H1 (cell line): ENCODE data around the gene PPP2R3C. TPM values are rescaled to one million over a fixed set of nuclear protein-coding genes. Genes with fewer than 3 reads are reported as not detected.

Experiments
- JUND ChIP-seq: IDR thresholded peaks from 2 replicates; pipeline ENCODE4 v1.6.1; 2011; ENCODE audit warnings: mild to moderate bottlenecking, improper control_type of control experiment, low read length
- MAFK ChIP-seq: IDR thresholded peaks from 2 replicates; pipeline ENCODE4 v1.6.1; 2012; ENCODE audit warnings: low read depth, mild to moderate bottlenecking, improper control_type of control experiment, low read length
- POLR2A ChIP-seq, 2 experiments: IDR thresholded peaks; 1 replicate in 1 of 2; 2 replicates in 1 of 2; pipeline ENCODE4 v1.6.1; 2011; ENCODE audit warnings: low read depth in 2 of 2, low read length in 2 of 2, mild to moderate bottlenecking in 2 of 2; ENCODE audit errors: control extremely low read depth in 1 of 2
- RBBP5 ChIP-seq: IDR thresholded peaks from 2 replicates; pipeline ENCODE4 v1.7.1; 2012; ENCODE audit warnings: low read depth, mild to moderate bottlenecking, inconsistent platforms, low read length, moderate library complexity, borderline replicate concordance
- RFX5 ChIP-seq: IDR thresholded peaks from 2 replicates; pipeline ENCODE4 v1.6.1; 2011; ENCODE audit warnings: low read depth, low read length, improper control_type of control experiment, borderline replicate concordance
- SIN3A ChIP-seq, 2 experiments: IDR thresholded peaks in 1 of 2; conservative IDR thresholded peaks in 1 of 2; 2 replicates each; pipeline ENCODE4 v1.6.1; 2011 to 2012; ENCODE audit warnings: low read length in 2 of 2, improper control_type of control experiment in 1 of 2, low read depth in 1 of 2, mild to moderate bottlenecking in 1 of 2
- TAF1 ChIP-seq: IDR thresholded peaks from 2 replicates; pipeline ENCODE4 v1.6.1; 2011; ENCODE audit warnings: mild to moderate bottlenecking, low read depth, low read length
- TBP ChIP-seq: IDR thresholded peaks from 2 replicates; pipeline ENCODE4 v1.6.1; 2011; ENCODE audit warnings: low read depth, low read length, improper control_type of control experiment
- YY1 ChIP-seq: IDR thresholded peaks from 2 replicates; pipeline ENCODE4 v1.6.1; 2011; ENCODE audit warnings: low read depth, mild to moderate bottlenecking, low read length
- polyA plus RNA-seq, 7 experiments: library from polyadenylated mRNA; depleted of rRNA in 3 of 7; stranded (reverse) in 5 of 7; unstranded in 2 of 7; fragments of >200 nt in 5 of 7; fragments of 200-250 nt in 2 of 7; gene quantifications; 1 replicate in 5 of 7; 2 replicates in 1 of 7; 4 replicates in 1 of 7; pipeline versions ENCODE4 v1.2.1 to v1.2.3, GENCODE V29; 2011 to 2013; ENCODE audit warnings: missing spikeins in 2 of 7, mixed read lengths in 2 of 7
- total RNA-seq: library from RNA; stranded (reverse); fragmentation: NEBNext Ultra II Directional; extraction: Animal tissue kit (Norgen Biotek cat#: 25700); gene quantifications from 2 replicates; pipeline ENCODE4 v1.2.1, GENCODE V29; 2021
- TF ChIP-seq, protein P1 (sequence below): fragments of 300-600 bp; sonication (generic); IDR thresholded peaks from 2 replicates; pipeline ENCODE4 v1.7.1; 2012; ENCODE audit warnings: low read length, moderate library complexity, mild to moderate bottlenecking, inconsistent platforms; ENCODE audit not compliant: insufficient replicate concordance
- TF ChIP-seq, protein P2 (sequence below): IDR thresholded peaks from 2 replicates; pipeline ENCODE4 v1.6.1; 2012; ENCODE audit warnings: inconsistent platforms

Gene PPP2R3C
- total and polyA plus RNA-seq, 2 of the 8 experiments (the other 6 are each of a cell fraction or from before 2014, with no cell fraction given): 7.1 to 26.7 TPM

DNA sequence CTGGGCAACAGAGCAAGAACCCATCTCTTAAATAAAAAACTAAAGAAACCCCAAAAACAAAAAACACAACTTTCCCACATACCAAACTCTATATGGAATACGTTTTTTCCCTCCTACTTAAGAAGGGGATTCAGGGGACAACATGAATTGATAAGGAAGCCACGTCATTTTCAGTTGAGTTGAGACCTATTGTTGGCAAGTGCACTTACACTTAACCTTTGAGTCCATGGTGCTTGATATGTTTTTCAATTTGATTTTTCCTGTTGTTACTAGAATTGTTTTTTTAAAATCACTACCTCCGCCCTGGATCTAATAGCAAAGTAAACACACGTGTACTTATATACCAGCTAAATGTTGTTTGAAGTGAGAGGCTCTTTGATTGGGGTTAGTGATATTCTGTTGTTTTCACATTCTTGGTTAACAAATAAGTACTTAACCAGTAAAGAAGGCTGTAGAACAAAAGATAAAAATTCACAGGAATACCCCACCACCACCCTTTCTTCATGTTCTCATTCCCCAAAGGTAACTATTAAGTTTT, 73.7 kb downstream of the PPP2R3C start (continued):
- TF ChIP-seq, protein P1, sequence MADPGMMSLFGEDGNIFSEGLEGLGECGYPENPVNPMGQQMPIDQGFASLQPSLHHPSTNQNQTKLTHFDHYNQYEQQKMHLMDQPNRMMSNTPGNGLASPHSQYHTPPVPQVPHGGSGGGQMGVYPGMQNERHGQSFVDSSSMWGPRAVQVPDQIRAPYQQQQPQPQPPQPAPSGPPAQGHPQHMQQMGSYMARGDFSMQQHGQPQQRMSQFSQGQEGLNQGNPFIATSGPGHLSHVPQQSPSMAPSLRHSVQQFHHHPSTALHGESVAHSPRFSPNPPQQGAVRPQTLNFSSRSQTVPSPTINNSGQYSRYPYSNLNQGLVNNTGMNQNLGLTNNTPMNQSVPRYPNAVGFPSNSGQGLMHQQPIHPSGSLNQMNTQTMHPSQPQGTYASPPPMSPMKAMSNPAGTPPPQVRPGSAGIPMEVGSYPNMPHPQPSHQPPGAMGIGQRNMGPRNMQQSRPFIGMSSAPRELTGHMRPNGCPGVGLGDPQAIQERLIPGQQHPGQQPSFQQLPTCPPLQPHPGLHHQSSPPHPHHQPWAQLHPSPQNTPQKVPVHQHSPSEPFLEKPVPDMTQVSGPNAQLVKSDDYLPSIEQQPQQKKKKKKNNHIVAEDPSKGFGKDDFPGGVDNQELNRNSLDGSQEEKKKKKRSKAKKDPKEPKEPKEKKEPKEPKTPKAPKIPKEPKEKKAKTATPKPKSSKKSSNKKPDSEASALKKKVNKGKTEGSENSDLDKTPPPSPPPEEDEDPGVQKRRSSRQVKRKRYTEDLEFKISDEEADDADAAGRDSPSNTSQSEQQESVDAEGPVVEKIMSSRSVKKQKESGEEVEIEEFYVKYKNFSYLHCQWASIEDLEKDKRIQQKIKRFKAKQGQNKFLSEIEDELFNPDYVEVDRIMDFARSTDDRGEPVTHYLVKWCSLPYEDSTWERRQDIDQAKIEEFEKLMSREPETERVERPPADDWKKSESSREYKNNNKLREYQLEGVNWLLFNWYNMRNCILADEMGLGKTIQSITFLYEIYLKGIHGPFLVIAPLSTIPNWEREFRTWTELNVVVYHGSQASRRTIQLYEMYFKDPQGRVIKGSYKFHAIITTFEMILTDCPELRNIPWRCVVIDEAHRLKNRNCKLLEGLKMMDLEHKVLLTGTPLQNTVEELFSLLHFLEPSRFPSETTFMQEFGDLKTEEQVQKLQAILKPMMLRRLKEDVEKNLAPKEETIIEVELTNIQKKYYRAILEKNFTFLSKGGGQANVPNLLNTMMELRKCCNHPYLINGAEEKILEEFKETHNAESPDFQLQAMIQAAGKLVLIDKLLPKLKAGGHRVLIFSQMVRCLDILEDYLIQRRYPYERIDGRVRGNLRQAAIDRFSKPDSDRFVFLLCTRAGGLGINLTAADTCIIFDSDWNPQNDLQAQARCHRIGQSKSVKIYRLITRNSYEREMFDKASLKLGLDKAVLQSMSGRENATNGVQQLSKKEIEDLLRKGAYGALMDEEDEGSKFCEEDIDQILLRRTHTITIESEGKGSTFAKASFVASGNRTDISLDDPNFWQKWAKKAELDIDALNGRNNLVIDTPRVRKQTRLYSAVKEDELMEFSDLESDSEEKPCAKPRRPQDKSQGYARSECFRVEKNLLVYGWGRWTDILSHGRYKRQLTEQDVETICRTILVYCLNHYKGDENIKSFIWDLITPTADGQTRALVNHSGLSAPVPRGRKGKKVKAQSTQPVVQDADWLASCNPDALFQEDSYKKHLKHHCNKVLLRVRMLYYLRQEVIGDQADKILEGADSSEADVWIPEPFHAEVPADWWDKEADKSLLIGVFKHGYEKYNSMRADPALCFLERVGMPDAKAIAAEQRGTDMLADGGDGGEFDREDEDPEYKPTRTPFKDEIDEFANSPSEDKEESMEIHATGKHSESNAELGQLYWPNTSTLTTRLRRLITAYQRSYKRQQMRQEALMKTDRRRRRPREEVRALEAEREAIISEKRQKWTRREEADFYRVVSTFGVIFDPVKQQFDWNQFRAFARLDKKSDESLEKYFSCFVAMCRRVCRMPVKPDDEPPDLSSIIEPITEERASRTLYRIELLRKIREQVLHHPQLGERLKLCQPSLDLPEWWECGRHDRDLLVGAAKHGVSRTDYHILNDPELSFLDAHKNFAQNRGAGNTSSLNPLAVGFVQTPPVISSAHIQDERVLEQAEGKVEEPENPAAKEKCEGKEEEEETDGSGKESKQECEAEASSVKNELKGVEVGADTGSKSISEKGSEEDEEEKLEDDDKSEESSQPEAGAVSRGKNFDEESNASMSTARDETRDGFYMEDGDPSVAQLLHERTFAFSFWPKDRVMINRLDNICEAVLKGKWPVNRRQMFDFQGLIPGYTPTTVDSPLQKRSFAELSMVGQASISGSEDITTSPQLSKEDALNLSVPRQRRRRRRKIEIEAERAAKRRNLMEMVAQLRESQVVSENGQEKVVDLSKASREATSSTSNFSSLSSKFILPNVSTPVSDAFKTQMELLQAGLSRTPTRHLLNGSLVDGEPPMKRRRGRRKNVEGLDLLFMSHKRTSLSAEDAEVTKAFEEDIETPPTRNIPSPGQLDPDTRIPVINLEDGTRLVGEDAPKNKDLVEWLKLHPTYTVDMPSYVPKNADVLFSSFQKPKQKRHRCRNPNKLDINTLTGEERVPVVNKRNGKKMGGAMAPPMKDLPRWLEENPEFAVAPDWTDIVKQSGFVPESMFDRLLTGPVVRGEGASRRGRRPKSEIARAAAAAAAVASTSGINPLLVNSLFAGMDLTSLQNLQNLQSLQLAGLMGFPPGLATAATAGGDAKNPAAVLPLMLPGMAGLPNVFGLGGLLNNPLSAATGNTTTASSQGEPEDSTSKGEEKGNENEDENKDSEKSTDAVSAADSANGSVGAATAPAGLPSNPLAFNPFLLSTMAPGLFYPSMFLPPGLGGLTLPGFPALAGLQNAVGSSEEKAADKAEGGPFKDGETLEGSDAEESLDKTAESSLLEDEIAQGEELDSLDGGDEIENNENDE: no peak
- TF ChIP-seq, protein P2, sequence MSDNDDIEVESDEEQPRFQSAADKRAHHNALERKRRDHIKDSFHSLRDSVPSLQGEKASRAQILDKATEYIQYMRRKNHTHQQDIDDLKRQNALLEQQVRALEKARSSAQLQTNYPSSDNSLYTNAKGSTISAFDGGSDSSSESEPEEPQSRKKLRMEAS: no peak
- TF ChIP-seq TAF1 (no peak), RFX5 (no peak), POLR2A (IDR thresholded peaks at IDR 0.05; ENCODE audit: control extremely low read depth in 1 of 2, low read depth in 2 of 2, low read length in 2 of 2) (no peak), MAFK (no peak), SIN3A (conservative IDR thresholded peaks at IDR 0.05 in 1 of 2, IDR thresholded peaks at IDR 0.05 in 1 of 2; ENCODE audit: low read depth in 1 of 2, low read length in 2 of 2) (no peak), RBBP5 (no peak), JUND (no peak), YY1 (no peak), TBP (no peak)
